ENCODE measurements around the gene KLHL24. TPM values are rescaled to one million over a fixed set of nuclear protein-coding genes. Genes with fewer than 3 reads are reported as not detected.
A peak's percentile ranks its signal among the peaks of the same experiment; 100 is the strongest.
"Not testable (repeated sequence)": the region's sequence is repeated elsewhere in the genome, so short reads cannot be mapped to it uniquely, and the experiment has no call there.

KLHL24 gene
- polyA plus RNA-seq, 3 donors = 37.8 to 58.6 (median 54.4) TPM

DNA sequence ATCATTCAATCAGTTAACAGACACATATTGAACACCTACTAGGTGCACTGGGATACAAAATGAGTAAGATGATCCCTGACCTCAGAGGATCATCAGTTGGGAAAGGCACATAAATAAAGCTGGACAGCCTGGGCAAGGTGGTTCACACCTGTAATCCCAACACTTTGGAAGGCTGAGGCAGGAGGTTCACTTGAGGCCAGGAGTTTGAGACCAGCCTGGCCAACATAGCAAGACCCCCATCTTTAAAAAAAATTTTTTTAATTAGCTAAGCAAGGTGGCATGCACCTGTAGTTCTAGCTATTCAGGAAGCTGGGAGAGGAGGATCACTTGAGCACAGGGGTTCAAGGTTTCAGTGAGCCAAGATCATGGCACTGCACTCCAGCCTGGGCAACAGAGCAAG is 3.7 kb upstream of the KLHL24 start:
- DNase-seq = no peak

DNA sequence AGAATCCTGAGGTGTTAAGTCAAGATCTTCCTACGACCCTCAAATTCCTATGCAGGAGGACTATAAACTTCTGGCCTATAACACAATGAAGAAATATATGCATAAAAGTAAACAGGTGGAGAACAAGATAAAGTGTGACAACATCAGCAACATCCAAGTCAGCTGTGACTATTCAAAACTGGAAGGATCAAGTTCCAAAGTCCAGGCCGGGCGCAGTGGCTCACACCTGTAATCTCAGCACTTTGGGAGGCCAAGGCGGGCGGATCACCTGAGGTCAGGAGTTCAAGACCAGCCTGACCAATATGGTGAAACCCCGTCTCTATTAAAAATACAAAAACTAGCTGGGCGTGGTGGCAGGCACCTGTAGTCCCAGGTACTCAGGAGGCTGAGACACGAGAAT is 2.7 kb upstream of the KLHL24 start:
- not testable (repeated sequence) for DNase-seq

DNA sequence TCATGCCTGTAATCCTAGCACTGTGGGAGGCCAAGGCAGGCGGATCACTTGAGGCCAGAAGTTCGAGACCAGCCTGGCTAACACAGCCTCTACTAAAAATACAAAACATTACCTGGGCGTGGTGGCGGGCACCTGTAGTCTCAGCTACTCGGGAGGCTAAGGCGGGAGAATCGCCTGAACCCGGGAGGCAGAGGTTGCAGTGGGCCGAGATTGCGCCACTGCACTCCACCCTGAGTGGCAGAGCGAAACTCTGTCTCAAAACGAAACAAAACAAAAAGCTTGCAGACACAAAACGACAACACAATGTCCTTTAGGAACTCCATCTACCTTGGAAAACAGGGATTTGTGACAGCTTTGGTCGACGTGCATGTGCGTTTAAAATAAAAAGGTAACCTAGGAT is 716 bp upstream of the KLHL24 start:
- no peak for DNase-seq

DNA sequence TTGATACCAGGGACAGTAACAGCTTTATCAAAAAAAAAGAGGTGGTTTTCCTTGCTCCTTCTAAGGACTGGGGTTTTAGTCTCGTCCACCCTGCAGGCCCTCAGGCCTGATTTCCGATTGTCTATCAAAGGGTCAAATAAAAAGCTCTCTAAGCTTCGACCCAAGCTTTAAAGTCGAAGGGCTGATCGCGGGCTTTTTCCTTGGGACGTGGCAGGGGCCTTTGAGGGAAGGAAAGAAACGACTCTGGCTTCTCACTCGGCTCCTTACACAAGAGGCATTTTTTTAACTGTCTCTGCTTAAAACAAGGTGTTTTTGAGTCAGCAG is 354 bp upstream of the KLHL24 start:
- no peak for DNase-seq

DNA sequence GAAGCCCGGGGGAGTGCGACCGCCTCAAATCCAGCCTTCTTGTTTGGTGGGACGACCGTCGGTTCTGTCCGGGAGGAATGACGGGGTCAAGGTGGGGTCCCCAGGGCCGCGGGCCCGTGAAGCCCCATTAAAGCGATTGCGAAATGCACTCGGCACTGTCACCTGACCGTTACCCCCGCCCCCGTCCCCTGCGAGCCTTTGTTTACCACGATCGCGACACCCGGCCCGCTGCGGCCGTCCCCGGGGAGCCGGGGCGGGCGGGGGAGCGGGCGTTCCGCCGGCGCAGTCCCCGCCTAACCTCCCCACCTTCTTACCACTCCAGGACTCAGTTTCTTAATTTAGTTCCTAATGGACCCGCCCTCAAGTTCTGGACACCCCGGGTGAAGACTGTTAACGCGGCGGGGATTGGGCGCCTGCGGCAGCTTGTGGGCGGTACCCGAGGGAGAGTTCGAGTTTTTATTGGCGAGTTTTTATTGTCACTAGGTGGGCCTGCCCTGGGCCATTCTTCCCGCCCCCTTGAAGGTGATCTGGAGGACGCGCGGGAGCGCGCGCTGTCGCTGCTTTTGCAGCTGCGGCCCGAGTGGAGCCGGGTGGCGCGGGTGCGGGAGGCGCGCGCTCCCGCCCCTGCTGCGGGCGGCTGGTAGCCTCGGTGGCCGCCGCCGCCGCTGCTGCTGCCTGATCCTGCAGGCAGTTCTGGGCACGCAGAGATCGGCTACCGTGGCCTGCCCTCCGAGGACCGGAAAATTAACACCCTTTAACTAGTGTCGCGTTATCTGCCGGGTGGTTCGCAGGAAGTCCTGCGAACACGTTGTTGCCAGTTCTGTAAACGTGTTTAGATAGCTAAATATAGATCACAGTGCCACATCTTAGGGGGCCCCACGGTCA is 1.0 kb downstream of the KLHL24 start:
- DNase-seq = peak; percentile 98

DNA sequence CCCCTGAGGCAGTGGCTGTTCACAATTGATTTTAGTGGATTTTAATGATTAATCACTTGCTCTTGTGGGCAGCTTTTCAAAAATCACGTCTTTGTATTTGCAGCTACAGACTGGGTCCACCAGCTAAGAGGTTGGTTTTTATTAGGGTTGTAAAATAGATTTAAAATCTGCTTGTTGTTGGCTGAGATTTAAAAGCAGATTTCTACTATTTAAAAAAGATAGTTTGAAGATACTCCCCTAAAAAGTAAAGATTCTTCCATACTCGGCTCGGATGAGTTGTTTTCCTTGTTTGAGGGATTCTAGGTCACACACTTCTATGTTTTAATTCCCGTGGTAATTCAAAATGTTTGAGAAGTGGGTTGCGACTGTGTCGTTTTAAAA is 1.7 kb downstream of the KLHL24 start:
- no peak for DNase-seq

DNA sequence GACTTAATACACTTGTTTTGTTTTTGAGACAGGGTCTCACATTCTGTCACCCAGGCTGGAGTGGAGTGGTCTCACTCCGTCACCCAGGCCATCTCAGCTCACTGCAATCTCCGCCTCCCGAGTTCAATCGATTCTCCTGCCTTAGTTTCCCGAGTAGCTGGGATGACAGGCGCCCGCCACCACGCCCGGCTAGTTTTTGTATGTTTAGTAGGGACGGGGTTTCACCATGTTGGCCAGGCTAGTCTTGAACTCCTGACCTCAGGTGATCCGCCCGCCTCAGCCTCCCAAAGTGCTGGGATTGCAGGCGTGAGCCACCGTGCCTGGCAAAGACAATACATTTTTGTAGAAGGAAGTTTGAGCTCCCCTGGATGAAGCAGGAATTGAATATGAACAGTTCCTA is 2.2 kb downstream of the KLHL24 start:
- not testable (repeated sequence) for DNase-seq

DNA sequence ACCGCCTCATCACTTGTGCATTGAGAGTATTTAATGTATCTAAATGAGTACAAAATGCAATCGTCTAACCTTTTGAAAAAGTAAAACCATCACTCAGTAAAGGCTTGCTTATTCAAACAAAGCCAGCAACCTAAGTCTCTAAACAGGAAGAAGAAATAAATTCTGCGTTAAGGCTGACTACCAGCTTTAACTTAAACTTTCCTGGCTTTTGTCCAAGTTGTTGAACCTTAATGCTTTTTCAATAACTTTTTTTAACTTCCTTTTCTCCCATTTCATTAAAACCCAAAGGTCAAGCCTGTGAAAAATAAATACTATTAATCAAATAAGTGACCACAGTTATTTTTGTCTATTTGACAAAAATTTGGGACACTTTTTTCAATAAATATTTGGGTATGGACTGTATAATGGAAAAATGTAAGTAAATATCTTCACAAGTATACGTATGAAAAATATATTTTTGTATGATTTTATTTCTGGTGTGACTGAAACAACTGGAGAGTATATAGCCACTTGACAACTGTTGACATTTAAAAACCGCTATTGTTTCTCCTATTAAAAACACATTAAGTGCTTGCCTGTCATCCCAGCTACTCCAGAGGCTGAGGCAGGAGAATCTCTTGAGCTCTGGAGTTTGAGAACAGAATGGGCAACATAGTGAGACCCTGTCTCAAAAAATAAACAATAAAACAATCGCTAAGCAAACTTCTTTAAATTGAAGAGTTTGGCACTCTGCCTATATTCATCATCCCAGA is 2.9 kb downstream of the KLHL24 start:
- peak; percentile 62 for DNase-seq

DNA sequence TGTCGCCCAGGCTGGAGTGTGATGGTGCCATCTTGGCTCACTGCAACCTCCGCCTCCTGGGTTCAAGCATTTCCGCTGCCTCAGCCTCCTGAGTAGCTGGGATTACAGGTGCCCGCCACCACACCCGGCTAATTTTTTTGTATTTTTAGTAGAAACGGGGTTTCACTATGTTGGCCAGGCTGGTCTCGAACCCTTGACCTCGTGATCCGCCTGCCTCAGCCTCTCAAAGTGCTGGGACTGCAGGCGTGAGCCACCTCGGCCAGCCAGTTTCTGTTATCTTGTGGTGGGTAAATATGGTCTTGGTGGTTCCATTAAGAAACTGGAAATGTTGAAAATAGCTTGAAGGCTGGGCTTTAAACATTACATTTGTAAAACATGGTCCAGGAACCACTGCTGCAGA is 5.2 kb downstream of the KLHL24 start:
- DNase-seq = not testable (repeated sequence)

DNA sequence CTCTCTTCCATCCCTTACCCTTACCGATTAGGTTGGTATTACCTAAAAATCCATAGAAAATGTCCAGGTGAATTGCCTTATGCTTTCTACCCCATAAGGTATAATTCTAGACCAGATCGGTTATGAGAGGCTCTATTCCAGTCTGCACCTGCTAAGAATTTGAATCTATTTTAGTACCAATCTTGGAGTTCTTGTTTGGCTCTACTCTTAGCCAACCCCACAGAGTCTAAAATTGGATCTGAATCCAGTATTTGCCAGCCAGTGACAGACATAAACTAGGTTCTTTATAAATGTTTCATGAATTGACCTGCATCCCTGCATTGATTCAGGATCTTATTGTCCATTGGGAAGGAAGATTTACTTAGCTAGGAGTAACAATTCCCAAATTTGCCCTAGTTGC is 6.5 kb downstream of the KLHL24 start:
- no peak for DNase-seq

DNA sequence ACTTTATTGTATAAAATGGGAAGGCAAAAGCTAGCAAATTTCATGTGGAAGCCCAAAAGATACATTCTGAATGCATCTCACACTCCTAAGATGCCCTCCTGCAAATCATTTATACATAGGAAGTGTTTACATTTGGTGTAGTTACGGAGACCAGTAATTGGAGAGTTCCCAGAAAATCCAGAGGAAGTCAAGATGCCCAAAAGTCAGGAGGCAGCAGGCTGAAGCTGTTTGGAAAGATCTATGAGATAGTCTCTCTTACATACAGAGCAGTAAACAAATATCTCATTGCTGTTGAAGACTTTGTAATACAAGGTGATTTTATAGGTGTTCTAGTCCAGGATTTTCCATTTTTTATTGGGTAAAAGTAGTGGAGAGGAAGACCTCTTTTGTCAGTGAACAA is 8.8 kb downstream of the KLHL24 start:
- DNase-seq = no peak

DNA sequence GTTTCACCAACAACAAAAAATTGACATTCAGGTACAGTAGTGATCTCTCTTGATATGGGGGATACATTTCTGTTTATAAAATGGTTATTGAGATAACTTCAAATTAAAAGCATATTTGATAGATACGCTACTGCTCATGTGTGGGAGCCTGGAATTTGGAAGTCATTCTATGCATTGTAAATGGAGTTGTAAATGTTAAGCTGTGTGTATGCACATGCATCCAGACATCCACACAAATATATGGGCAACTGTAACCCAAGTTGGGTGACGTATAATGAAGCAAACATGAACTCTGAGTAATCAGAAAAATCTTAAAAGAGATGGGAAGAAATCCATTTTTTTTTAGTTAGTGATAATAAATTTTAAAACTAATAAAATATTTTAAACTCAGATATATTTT is 9.8 kb downstream of the KLHL24 start:
- no peak for DNase-seq

DNA sequence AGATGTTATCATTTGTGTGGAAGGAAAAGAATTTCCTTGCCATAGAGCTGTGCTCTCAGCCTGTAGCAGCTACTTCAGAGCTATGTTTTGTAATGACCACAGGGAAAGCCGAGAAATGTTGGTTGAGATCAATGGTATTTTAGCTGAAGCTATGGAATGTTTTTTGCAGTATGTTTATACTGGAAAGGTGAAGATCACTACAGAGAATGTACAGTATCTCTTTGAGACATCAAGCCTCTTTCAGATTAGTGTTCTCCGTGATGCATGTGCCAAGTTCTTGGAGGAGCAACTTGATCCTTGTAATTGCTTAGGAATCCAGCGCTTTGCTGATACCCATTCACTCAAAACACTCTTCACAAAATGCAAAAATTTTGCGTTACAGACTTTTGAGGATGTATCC is 15.1 kb downstream of the KLHL24 start:
- no peak for DNase-seq

DNA sequence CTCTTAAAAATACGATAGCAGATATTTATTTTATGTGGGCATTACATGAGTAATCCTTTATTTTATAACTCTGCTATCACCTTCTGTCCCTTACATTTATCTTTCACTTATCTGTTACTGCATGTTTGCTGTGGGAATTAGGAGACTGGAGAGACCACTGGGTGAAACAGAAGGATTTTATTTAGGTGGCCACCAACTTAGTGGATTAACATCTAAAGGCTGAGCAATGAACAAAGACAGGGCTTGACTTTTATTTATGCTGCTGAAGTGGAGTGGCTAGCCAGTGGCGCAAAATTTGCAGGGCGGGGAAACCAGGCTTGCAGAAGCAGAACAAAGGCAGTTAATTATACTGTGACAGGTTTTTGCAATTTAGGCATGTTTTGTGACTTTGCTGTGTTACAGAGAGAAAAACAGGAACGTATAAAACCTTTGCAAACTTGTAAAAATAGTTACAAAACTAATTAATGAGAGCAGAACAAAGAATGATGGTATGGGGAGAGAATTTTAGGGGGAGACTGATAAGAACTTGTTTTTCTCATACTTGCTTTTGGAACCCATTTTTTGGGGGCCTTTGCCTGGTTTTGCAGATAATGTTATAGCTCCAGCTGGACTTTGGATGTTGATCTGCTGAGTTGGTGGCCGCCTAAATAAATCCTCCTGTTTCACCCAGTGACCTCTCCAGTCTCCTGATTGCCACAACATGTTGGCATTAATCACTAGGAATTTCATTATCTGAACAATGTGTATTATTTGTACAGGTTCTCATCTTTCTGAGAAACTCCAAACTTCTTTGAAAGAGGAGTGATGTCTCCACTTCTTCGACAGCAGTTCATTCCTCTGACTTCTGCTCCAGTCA is 18.0 kb downstream of the KLHL24 start:
- DNase-seq = no peak

DNA sequence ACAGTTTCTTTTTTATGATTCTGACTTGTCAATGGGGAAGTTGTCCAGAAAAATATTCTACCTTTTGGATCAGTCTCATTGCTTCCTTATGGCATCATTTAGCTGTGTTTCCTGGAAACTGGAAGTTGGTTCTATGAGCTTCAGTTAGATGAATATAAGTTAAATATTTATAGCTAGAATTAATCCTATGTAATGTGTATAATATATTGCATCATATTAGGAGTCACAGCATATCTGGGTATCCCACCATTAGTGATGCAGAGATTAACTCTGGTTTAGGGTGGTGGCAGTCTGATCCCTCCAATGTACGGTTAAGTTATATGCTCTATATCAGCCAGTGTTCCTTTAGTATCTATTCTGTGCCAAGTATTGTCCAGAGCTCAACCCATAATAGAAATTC is 19.3 kb downstream of the KLHL24 start:
- no peak for DNase-seq

DNA sequence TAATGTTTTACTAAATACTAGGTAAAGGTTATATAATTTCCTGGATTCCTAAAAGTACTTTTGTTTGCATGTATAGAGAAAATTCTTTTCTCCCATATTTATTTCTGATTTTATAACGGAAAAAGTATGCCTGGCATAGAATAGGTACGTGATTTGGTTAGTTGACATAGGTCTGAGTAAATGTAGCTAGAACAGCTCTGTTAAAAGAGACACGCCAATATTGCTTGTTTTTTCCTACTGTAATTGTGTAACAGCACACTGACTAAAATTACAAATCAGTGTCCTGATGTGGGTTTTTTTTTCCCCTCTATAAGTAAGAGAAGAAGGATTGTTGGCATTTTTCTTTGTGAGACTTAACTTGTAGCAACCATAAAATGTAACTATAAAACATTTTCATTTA is 26.7 kb downstream of the KLHL24 start:
- no peak for DNase-seq

DNA sequence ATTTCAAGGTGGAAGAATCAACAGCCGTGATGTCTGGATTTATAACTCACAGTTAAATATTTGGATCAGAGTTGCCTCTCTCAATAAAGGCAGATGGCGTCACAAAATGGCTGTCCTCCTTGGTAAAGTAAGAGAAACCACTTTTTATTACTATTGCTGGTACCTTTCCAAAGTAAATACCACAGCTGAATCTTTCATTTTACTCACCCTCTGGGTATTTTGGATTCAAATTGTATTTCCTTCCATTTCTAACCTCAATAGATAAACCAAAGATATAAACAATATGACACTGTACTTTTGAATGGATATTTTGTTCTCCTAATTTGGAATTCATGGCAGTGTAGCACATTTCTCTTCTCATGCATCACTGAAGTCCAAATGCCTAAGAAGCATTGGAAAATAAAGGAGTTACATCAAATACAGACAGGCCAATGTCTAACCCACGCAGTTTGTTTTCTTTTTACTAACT is 29.5 kb downstream of the KLHL24 start:
- no peak for DNase-seq

DNA sequence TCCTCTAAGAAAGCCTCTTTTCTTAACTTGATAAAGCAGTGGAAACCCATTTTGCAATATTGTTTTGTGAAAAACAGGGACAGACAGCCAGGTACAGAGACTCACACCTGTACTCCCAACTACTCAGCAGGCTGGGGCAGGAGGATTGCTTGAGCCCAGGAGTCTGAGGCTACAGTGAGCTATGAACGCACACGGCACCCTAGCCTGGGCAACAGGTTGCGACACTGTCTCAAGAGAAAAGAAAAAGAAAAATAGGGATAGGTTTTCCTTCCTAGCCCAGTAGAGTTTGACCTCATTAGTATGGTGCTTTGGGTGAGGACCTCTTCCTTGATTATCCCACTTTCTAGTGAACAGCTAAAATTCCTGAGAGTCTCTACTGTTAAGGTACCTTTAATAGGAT is 44.6 kb downstream of the KLHL24 start:
- no peak for DNase-seq

DNA sequence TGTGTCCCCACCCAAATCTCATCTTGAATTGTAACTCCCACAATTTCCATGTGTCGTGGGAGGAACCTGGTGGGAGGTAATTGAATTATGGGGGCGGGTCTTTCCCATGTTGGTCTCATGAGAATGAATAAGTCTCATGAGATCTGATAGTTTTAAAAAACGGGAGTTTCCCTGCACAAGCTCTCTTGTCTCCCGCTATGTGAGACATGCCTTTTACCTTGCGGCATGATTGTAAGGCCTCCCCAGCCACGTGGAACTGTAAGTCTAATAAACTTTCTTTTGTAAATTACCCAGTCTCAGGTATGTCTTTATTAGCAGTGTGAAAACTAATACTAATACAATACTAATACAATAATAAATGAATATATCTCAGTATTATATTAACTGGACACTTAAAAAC is 52.3 kb downstream of the KLHL24 start:
- no peak for DNase-seq

DNA sequence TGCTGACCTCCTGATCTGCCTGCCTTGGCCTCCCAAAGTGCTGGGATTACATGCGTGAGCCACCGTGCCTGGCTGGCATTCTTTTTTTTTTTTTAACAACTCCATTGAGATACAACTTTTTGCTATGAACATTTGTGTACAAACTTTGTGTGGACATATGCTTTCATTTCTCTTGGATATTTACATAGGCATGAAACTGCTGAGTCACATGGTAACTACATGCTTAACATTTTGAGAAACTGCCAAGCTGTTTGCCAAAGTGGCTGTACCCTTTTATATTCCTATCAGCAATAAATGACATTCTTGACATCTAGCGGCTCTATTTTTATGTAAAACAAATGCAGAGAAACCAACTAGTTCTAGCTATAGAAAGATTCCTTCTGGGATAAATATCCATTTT is 53.5 kb downstream of the KLHL24 start:
- DNase-seq = no peak

DNA sequence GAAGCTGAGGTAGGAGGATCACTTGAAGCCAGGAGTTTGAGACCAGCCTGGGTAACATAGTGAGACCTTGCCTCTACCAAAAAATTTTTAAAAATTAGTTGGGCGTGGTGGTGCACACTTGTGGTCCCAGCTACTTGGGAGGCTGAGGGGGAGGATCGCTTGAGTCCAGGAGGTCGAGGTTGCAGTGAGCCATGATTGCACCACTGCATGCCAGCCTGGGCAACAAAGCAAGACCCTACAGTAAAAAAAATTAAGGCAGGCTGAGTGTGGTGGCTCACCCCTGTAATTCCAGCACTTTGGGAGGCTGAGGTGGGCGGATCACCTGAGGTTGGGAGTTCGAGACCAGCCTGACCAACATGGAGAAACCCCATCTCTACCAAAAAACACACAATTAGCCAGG is 54.2 kb downstream of the KLHL24 start:
- not testable (repeated sequence) for DNase-seq

DNA sequence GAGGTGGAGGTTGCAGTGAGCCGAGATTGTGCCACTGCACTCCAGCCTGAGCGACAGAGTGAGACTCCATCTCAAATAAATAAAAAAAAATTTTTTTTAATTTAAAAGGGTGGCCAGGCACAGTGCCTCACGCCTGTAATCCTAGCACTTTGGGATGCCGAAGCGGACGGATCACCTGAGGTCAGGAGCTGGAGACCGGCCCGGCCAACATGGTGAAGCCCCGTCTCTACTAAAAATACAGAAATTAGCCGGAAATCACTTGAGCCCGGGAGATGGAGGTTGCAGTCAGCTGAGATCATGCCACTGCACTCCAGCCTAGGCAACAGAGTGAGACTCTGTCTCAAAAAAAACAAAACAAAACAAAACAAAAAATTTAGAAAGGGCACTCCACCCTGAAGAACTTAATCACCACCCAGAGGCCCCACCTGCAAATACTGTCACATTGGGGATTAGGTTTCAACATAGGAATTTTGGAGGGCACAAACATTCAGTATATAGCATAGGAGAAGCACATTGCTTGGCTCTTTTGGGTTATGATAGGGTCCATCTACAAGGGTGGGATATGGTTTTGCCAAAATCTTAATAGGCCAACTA is 55.1 kb downstream of the KLHL24 start:
- DNase-seq = no peak

All from renal pelvis (tissue), 4 donors.